ENCODE measurements around the gene MGLL. TPM values are rescaled to one million over a fixed set of nuclear protein-coding genes. Genes with fewer than 3 reads are reported as not detected.
A peak's percentile ranks its signal among the peaks of the same experiment; 100 is the strongest.
"Not testable (repeated sequence)": the region's sequence is repeated elsewhere in the genome, so short reads cannot be mapped to it uniquely, and the experiment has no call there.

Gene MGLL
- total RNA-seq, 1 donor from 2014 or later = 83.5 TPM

- intact Hi-C loops (cut with DNase I) = no loop called here
- DNase-seq (no peak), ATAC-seq (ENCODE audit: poor library complexity) (no peak)
Measured at GRCh38 chr3:127711021-127711695, 111.2 kb downstream of the MGLL start.

GRCh38 chr3:127710155-127710941 lies 112.0 kb downstream of the MGLL start:
- ATAC-seq (ENCODE audit: poor library complexity) (no peak), DNase-seq (no peak)
- intact Hi-C loops (cut with DNase I) = no loop called here

- DNase-seq = no peak
- intact Hi-C loops (cut with DNase I) = no loop called here
Measured at GRCh38 chr3:127709320-127710060, 112.8 kb downstream of the MGLL start.

GRCh38 chr3:127708837-127709236 lies 113.5 kb downstream of the MGLL start:
- intact Hi-C loops (cut with DNase I) = no loop called here
- ATAC-seq (ENCODE audit: poor library complexity) = no peak
- DNase-seq = no peak

More at GRCh38 chr3:127709320-127710060, 112.8 kb downstream of the MGLL start:
- ATAC-seq (ENCODE audit: poor library complexity) = no peak

- ATAC-seq (ENCODE audit: poor library complexity) (peak; percentile 32), DNase-seq (no peak)
- intact Hi-C loops (cut with DNase I) = no loop called here
Measured at GRCh38 chr3:127707851-127708411, 114.4 kb downstream of the MGLL start.

- no peak for DNase-seq
- intact Hi-C loops (cut with DNase I) = no loop called here
- peak; percentile 7 for ATAC-seq (ENCODE audit: poor library complexity)
Measured at GRCh38 chr3:127706785-127707351, 115.4 kb downstream of the MGLL start.

- DNase-seq = peak; percentile 72
- intact Hi-C loops (cut with DNase I) = no loop called here
Measured at GRCh38 chr3:127706312-127706711, 116.0 kb downstream of the MGLL start.

GRCh38 chr3:127704840-127705239 lies 117.5 kb downstream of the MGLL start:
- intact Hi-C loops (cut with DNase I); ATAC-seq (ENCODE audit: poor library complexity); DNase-seq: not testable (repeated sequence)

More at GRCh38 chr3:127706312-127706711, 116.0 kb downstream of the MGLL start:
- ATAC-seq (ENCODE audit: poor library complexity) = peak; percentile 52

GRCh38 chr3:127702151-127702578 lies 120.2 kb downstream of the MGLL start:
- DNase-seq (peak; percentile 80), ATAC-seq (ENCODE audit: poor library complexity) (peak; percentile 8)
- intact Hi-C loops (cut with DNase I) = no loop called here

- DNase-seq (peak; percentile 71), ATAC-seq (ENCODE audit: poor library complexity) (no peak)
- intact Hi-C loops (cut with DNase I) = no loop called here
Measured at GRCh38 chr3:127701280-127701911, 120.9 kb downstream of the MGLL start.

GRCh38 chr3:127700406-127700805 lies 121.9 kb downstream of the MGLL start:
- ATAC-seq (ENCODE audit: poor library complexity) (no peak), DNase-seq (peak; percentile 24)
- intact Hi-C loops (cut with DNase I) = no loop called here

- ATAC-seq (ENCODE audit: poor library complexity) (no peak), DNase-seq (peak; percentile 32)
- intact Hi-C loops (cut with DNase I) = loop anchor here (5.0 kb wide), 2 partner anchors 48 to 123 kb away; partner anchors contain the start of gene MGLL
Measured at GRCh38 chr3:127699416-127700300, 122.7 kb downstream of the MGLL start.

GRCh38 chr3:127698691-127699415 lies 123.5 kb downstream of the MGLL start:
- DNase-seq (peak; percentile 34), ATAC-seq (ENCODE audit: poor library complexity) (no peak)
- intact Hi-C loops (cut with DNase I) = loop anchor here (5.0 kb wide), 2 partner anchors 48 to 123 kb away; partner anchors contain the start of gene MGLL

GRCh38 chr3:127698286-127698685 lies 124.0 kb downstream of the MGLL start:
- ATAC-seq (ENCODE audit: poor library complexity) (peak; percentile 14), DNase-seq (no peak)
- intact Hi-C loops (cut with DNase I) = loop anchor here (5.0 kb wide), 2 partner anchors 49 to 124 kb away; partner anchors contain the start of gene MGLL

GRCh38 chr3:127697551-127698240 lies 124.6 kb downstream of the MGLL start:
- ATAC-seq (ENCODE audit: poor library complexity) (peak; percentile 77), DNase-seq (peak; percentile 93)
- intact Hi-C loops (cut with DNase I) = loop anchor here (5.0 kb wide), 2 partner anchors 50 to 125 kb away; partner anchors contain the start of gene MGLL

All from Right ventricle myocardium superior (tissue), 1 donor.